ENCODE data around the gene R3HCC1L.
"Not testable (repeated sequence)": the region's sequence is repeated elsewhere in the genome, so short reads cannot be mapped to it uniquely, and the experiment has no call there.

R3HCC1L gene

DNA sequence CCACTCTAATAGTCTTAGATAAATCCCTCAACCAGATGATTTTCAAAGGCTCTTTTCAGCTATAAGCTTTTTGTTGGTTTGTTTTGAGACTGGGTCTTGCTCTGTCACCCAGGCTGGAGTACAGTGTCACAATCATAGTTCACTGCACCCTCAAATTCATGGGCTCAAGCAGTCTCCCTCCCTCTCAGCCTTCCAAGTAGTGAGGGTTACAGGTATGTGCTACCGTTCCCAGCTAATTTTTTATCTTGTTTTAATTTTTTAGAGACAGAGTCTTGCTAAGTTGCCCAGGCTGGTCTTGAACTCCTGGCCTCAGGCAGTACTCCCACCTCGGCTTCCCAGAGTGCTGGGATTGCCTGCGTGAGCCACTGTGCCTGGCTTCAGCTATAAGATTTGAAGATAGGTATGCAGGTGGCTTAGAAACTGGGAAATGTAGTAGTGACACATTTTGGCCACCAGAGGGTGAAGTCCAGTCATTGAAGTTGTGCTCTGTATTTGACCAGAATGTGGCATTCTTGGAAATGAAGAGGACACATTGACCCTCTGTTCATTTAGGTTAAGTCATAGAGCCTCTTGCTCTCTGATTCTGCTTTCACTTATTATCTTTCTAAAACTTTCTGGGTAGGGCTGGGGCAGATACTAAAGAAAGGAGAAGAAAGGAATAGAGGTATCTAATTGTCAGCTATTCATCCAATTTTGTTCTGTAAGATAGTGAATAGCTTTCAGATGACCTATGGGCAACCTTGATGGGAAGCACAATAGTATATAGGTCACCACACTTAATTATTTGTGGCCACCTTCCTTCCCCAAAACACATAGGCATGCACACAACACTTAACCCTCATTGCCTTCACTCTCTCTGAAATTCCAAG lies 36.0 kb downstream of the R3HCC1L start:
- TF ChIP-seq, protein P1, sequence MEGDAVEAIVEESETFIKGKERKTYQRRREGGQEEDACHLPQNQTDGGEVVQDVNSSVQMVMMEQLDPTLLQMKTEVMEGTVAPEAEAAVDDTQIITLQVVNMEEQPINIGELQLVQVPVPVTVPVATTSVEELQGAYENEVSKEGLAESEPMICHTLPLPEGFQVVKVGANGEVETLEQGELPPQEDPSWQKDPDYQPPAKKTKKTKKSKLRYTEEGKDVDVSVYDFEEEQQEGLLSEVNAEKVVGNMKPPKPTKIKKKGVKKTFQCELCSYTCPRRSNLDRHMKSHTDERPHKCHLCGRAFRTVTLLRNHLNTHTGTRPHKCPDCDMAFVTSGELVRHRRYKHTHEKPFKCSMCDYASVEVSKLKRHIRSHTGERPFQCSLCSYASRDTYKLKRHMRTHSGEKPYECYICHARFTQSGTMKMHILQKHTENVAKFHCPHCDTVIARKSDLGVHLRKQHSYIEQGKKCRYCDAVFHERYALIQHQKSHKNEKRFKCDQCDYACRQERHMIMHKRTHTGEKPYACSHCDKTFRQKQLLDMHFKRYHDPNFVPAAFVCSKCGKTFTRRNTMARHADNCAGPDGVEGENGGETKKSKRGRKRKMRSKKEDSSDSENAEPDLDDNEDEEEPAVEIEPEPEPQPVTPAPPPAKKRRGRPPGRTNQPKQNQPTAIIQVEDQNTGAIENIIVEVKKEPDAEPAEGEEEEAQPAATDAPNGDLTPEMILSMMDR (IDR thresholded peaks at IDR 0.05; ENCODE audit: insufficient read depth, low read length, poor library complexity, severe bottlenecking): peak; percentile 68
- DNase-seq (ENCODE audit: extremely low read depth, insufficient read length): peak; percentile 18
- Histone ChIP-seq H3K4me3 (replicated peaks; ENCODE audit: low read depth, low read length) (no peak overlapping the region), H3K36me3 (ENCODE audit: control insufficient read depth, insufficient read depth, low read length) (peaks cover 3% of the 10 kb centered on the region), H3K27me3 (replicated peaks; ENCODE audit: control insufficient read depth, insufficient read depth, low read length) (no peaks in the 10 kb centered on the region)

DNA sequence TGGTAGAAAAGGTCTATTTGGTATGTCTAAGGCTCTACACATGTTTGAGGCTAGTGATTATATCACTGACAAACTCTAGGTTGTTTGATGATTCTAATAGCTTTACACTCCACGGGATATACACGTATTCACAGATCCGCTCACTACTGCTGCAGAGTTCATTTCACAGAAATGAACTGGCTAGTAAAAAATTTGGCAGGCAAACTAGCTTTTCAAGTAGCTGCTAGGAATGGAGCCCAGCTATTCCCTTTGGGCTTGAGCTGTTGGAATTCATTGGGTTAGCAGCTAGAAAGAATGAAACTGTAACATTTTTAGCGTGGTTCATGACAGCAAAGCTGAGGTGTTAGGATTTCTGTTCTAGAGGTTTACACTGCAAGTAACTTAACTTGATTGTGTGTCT lies 37.6 kb downstream of the R3HCC1L start:
- Histone ChIP-seq H3K36me3 (ENCODE audit: control insufficient read depth, insufficient read depth, low read length) (peaks cover 3% of the 10 kb centered on the region), H3K27me3 (replicated peaks; ENCODE audit: control insufficient read depth, insufficient read depth, low read length) (no peaks in the 10 kb centered on the region), H3K4me3 (replicated peaks; ENCODE audit: low read depth, low read length) (no peak overlapping the region)
- TF ChIP-seq, protein P1 (IDR thresholded peaks at IDR 0.05; ENCODE audit: insufficient read depth, low read length, poor library complexity, severe bottlenecking): no peak
- DNase-seq (ENCODE audit: extremely low read depth, insufficient read length): no peak

DNA sequence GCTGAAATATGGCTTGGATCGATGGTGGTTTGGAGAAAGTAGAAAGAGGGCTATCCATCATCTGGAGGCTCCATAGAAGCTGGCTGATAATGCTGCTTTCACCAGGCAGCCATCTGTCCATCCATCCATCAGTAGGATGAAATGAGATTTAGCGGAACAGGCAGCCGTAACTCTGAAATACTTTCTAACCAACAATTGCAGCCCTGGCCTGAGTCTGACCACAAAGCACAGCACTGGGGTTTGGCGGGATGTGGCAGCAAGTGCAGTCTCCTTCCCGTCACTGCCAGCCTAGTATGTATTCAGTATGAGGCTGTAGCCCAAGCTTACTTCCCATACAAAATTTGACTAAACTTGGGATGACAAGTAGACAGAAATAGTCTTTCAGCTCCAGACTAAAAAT lies 38.0 kb downstream of the R3HCC1L start:
- H3K4me3 ChIP-seq (replicated peaks; ENCODE audit: low read depth, low read length): no peak overlapping the region
- TF ChIP-seq, protein P1 (IDR thresholded peaks at IDR 0.05; ENCODE audit: insufficient read depth, low read length, poor library complexity, severe bottlenecking): no peak
- H3K36me3 ChIP-seq (ENCODE audit: control insufficient read depth, insufficient read depth, low read length): peaks cover 3% of the 10 kb centered on the region
- no peak for DNase-seq (ENCODE audit: extremely low read depth, insufficient read length)
- no peaks in the 10 kb centered on the region for H3K27me3 ChIP-seq (replicated peaks; ENCODE audit: control insufficient read depth, insufficient read depth, low read length)

DNA sequence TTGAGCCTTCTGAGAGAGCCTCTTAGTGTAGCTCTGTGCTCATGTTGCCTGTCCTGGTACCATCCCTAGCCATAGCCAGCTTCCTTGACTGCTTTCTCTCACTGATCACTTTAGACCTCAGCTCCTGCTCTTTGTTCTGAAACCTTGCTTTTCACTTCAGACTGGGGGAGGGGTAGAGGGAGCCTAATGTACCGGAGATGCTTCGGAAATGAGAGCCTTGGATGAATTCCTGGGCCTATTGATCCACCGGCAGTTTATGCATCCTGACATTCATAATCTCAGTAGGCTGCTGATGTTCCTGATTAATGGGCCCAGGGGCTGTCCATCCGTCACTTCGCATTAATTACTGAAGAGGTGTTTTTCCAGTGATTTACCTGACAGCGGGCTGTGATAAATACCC lies 38.8 kb downstream of the R3HCC1L start:
- Histone ChIP-seq H3K36me3 (ENCODE audit: control insufficient read depth, insufficient read depth, low read length) (peaks cover 3% of the 10 kb centered on the region), H3K4me3 (replicated peaks; ENCODE audit: low read depth, low read length) (no peak overlapping the region), H3K27me3 (replicated peaks; ENCODE audit: control insufficient read depth, insufficient read depth, low read length) (no peaks in the 10 kb centered on the region)
- TF ChIP-seq, protein P1 (IDR thresholded peaks at IDR 0.05; ENCODE audit: insufficient read depth, low read length, poor library complexity, severe bottlenecking): no peak
- no peak for DNase-seq (ENCODE audit: extremely low read depth, insufficient read length)

DNA sequence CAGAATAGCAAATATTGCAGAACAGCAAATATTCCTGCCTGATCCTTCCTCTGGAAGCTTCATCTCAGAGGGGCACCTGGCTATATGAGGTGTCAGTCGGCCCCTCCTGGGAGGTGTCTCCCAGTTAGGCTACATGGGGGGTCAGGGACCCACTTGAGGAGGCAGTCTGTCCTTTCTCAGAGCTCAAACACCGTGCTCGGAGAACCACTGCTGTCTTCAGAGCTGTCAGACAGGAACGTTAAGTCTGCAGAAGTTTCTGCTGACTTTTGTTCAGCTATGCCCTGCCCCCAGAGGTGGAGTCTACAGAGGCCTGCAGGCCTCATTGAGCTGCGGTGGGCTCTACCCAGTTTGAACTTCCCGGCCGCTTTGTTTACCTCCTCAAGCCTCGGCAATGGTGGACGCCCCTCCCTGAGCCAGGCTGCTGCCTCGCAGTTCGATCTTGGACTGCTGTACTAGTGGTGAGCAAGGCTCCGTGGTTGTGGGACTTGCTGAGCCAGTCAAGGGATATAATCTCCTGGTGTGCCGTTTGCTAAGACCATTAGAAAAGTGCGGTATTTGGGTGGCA lies 48.0 kb downstream of the R3HCC1L start:
- not testable (repeated sequence) for H3K4me3 ChIP-seq (replicated peaks; ENCODE audit: low read depth, low read length); H3K27me3 ChIP-seq (replicated peaks; ENCODE audit: control insufficient read depth, insufficient read depth, low read length); DNase-seq (ENCODE audit: extremely low read depth, insufficient read length); H3K36me3 ChIP-seq (ENCODE audit: control insufficient read depth, insufficient read depth, low read length)

DNA sequence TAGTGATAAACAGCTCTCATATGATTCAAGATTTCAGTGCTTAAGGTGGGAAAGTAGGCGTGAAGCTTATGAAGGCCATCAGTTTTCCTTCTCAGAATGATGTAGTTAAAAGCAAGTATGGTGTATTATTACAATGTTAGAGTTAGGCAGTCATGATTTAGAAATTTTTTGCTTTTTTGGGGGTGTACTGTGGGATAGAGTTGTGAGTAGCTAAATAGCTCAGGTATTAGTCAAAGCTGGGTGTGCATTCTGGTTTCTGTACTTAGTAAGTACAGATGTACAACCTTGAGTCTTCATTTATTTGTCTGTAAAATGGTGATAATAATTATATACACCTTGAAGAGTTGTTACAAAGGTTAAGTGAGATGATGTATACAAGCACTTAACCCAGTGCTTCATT lies 52.2 kb downstream of the R3HCC1L start:
- Histone ChIP-seq H3K4me3 (replicated peaks; ENCODE audit: low read depth, low read length) (no peak overlapping the region), H3K27me3 (replicated peaks; ENCODE audit: control insufficient read depth, insufficient read depth, low read length) (no peaks in the 10 kb centered on the region), H3K36me3 (ENCODE audit: control insufficient read depth, insufficient read depth, low read length) (peaks cover 4% of the 10 kb centered on the region)
- TF ChIP-seq, protein P1 (IDR thresholded peaks at IDR 0.05; ENCODE audit: insufficient read depth, low read length, poor library complexity, severe bottlenecking): no peak
- DNase-seq (ENCODE audit: extremely low read depth, insufficient read length): no peak

DNA sequence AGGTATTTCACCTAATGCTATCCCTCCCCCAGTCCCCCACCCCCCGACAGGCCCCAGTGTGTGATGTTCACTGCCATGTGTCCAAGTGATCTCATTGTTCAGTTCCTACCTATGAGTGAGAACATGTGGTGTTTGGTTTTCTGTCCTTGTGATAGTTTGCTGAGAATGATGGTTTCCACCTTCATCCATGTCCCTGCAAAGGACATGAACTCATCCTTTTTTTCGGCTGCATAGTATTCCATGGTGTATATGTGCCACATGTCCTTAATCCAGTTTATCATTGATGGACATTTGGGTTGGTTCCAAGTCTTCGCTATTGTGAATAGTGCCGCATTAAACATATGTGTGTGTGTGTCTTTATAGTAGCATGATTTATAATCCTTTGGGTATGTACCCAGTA lies 56.3 kb downstream of the R3HCC1L start:
- DNase-seq (ENCODE audit: extremely low read depth, insufficient read length); H3K4me3 ChIP-seq (replicated peaks; ENCODE audit: low read depth, low read length); H3K27me3 ChIP-seq (replicated peaks; ENCODE audit: control insufficient read depth, insufficient read depth, low read length); H3K36me3 ChIP-seq (ENCODE audit: control insufficient read depth, insufficient read depth, low read length): not testable (repeated sequence)
